B cell (primary cell): Measurements from ENCODE around the gene EBF3.

Experiments used
- EZH2 ChIP-seq: IDR thresholded peaks from 2 replicates; pipeline ENCODE4 v1.6.1; 2012; ENCODE audit warnings: borderline replicate concordance, low read depth, mild to moderate bottlenecking, moderate library complexity, low read length; ENCODE audit not compliant: insufficient read depth, poor library complexity, severe bottlenecking
- TF ChIP-seq, protein P1 (sequence below): fragments of 200-600 bp; IDR thresholded peaks from one replicate; pipeline ENCODE4 v1.8.0; 2022; ENCODE audit warnings: antibody characterized with exemption, mild to moderate bottlenecking

GRCh38 chr10:129895811-129896135 is 68.3 kb downstream of the EBF3 start:
- no peak for TF ChIP-seq EZH2
- TF ChIP-seq, protein P1, sequence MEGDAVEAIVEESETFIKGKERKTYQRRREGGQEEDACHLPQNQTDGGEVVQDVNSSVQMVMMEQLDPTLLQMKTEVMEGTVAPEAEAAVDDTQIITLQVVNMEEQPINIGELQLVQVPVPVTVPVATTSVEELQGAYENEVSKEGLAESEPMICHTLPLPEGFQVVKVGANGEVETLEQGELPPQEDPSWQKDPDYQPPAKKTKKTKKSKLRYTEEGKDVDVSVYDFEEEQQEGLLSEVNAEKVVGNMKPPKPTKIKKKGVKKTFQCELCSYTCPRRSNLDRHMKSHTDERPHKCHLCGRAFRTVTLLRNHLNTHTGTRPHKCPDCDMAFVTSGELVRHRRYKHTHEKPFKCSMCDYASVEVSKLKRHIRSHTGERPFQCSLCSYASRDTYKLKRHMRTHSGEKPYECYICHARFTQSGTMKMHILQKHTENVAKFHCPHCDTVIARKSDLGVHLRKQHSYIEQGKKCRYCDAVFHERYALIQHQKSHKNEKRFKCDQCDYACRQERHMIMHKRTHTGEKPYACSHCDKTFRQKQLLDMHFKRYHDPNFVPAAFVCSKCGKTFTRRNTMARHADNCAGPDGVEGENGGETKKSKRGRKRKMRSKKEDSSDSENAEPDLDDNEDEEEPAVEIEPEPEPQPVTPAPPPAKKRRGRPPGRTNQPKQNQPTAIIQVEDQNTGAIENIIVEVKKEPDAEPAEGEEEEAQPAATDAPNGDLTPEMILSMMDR: no peak
